ENCODE measurements around the gene SYPL1.

The SYPL1 gene

DNA sequence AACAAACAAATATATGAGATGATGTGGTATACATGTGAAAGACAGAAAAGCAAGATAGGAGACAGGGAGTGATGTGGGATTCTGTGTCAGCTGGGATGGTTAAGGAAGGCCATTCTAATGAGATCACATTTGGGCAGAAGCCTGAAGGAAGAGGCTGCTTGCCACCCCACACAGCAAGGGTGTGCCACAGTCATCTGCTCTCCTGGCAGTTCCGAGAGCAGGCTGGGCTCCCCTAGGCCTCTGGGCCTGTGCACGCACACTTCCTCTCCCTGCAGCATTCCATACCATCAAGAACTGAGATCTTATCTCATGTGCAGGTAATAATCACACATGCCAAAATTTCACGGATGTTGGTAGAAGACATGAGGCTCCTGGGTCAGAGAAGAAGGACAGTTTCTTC lies 43.1 kb downstream of the SYPL1 start:
- no peak for DNase-seq (ENCODE audit: low read depth in 2 of 3, low spot score in 2 of 3)

GRCh38 chr7:106068538-106068961 lies 43.6 kb downstream of the SYPL1 start:
- no peak for DNase-seq (ENCODE audit: low read depth in 2 of 3, low spot score in 2 of 3)

DNA sequence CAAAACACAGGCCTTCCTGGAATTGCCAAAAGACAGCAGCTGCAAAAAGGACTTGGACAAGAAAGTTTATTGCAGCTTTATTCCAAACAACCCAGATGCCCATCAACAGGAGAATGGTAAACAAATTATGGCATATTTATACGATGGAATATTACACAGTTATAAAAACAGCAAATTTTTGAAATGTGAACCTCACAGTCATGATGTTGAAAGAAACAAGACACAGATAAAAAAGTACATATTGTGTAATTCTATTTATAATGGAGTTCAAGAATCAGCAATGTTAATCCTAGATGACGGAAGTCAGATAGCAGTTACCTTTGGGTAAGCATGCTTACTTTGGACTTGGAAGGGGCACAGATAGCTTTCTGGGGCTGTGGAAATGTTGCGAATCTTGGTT lies 44.4 kb downstream of the SYPL1 start:
- no peak for DNase-seq (ENCODE audit: low read depth in 2 of 3, low spot score in 2 of 3)

GRCh38 chr7:106065575-106066500 lies 46.3 kb downstream of the SYPL1 start:
- no peak for DNase-seq (ENCODE audit: low read depth in 2 of 3, low spot score in 2 of 3)

DNA sequence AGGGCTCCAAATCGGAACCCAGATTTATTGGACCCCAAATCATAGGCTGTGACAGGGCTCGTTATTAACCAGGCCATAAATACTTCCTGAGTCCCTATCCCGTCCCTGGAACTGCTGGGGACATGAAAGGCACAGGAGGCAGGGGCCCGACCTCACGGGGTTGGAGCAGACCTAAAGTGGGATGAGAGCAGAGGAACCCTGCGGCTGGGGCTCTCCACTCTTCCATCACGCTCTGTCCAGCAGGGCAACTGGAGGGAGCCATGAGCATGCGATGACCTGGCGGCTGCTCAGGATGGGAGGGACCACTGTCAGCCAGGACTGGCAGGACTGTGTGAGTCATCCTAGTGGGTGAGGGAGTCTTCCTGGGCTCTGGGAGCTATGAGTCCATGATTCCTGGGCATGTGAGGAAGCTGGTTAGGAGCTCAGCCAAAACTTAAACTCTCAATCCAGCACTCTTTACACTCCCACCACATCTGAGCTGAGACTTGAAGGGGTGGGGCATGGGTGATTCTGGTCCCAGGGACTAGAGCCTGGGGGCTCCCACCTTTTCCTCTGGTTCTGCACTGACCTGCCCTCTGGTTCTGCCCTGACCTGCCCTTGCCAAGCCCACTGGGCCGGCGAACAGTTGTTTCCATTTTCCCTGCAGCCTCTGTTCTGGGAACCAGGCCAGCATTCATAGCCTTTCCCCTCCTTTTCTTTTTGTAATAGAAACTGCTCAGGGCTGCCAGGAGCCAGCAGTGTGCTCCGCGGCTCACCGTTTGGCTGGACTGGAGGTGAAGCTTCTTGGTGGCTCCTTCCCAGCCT lies 47.1 kb downstream of the SYPL1 start:
- no peak for DNase-seq (ENCODE audit: low read depth in 2 of 3, low spot score in 2 of 3)

DNA sequence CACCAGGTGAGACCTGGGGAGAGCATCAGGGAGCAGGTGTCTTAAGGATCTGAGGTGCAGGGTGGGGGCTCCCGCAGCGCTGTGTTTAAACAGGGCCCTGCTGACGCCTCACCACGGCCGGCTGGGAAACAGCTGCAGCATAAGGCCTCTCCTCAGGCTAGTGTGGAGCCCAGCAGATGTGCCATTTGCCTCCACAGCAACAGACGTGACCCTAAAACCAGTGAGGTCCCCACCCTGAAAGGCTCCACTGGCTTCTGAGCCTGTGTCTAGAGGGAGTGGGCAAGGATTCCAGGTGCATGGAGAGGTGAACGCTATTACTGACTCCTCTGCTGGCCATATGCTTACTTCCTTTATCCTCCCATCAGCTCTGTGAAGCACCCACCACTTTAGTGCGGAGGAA lies 47.8 kb downstream of the SYPL1 start:
- DNase-seq (ENCODE audit: low read depth in 2 of 3, low spot score in 2 of 3) = no peak

DNA sequence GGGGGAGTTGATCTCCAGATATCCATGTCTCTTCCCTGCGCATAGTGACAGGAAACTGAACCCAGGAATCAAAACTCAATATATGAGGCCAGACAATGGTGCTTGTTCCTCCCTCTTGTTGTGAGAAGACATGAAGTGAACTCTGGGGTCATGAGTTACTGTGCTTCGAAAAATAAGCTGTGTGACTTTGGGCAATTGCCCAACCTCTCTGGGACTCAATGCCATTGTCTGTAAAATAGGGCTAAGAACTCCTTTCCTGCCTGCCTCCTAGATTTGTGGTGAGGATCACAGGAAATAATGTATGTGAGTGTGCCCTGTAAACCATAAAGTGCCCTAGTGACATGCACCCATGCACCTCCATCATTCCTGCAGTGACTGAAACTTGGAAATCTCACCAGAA lies 48.4 kb downstream of the SYPL1 start:
- no peak for DNase-seq (ENCODE audit: low read depth in 2 of 3, low spot score in 2 of 3)

DNA sequence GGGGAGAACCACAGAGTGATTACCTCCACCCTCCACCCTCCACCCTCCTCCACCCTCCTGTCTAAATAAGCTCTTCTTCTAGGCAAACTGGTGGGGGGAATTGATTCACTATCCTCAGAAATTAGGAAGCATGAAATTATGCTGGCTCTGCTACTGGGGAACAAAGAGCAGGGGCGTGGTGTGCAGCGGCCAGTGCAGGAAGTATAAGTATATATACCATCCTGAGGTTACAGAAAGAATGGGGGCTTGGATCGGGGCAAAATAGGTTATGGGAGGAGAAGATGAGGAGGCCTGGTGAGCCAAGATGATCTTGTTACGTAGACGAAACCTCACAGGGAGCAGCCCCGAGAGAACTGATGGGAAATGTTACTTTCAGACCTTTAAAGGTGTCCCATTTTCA lies 49.1 kb downstream of the SYPL1 start:
- no peak for DNase-seq (ENCODE audit: low read depth in 2 of 3, low spot score in 2 of 3)

GRCh38 chr7:106062521-106062931 lies 49.6 kb downstream of the SYPL1 start:
- no peak for DNase-seq (ENCODE audit: low read depth in 2 of 3, low spot score in 2 of 3)

- DNase-seq (ENCODE audit: low read depth in 2 of 3, low spot score in 2 of 3) = no peak
Observed at GRCh38 chr7:106062006-106062405, 50.1 kb downstream of the SYPL1 start.

DNA sequence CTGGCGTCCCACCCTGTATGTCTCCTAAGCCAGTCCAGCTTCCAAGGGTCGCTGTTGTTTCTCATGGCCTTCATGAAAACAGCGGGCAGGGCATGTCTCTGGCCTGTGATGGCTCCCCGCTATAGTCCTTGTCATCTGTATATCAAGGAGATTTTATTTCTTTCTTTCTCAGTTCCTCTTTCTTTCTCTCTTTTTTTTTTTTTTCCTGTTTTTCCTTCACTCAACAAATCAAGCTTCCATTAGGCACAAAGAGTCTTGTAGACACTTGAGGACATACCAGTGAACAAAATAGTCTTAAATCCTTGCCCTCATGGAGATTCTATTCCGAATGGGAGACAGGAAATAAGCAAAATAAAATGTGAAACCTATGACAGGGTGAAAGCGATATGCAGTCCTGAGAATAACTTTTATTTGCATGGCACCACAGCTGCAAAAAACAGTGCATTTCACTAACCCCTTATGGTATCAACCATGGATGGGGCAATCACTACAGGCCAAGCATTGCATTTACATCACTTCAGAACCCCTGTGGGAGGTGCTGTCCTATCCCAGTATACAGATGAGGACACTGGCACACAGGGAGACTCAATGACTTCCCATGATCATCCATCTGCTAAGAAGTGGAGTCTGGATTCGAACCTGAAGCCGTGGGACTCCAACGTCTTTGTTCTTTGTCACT lies 50.7 kb downstream of the SYPL1 start:
- DNase-seq (ENCODE audit: low read depth in 2 of 3, low spot score in 2 of 3) = no peak

GRCh38 chr7:106060394-106060920 lies 51.7 kb downstream of the SYPL1 start:
- DNase-seq (ENCODE audit: low read depth in 2 of 3, low spot score in 2 of 3) = no peak

DNA sequence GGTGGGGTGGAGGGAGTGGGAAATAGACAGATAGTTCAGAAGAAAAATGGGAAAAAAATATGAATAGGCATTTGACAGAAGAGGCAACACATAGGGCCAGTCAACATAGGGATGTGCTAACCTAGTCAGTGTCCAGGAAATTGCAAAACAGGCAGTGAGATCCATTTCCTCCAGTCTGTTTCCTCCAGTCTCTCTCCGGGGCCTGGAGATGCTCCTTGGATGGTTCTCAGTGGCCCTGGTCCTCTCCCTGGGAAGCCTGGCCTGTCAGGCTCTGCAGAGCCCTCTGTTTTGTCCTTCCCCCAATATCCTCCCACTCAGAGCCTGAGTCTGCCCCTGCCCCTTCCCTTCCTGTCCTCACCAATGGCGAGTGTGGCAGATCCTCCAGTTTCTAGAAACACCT lies 52.6 kb downstream of the SYPL1 start:
- no peak for DNase-seq (ENCODE audit: low read depth in 2 of 3, low spot score in 2 of 3)

GRCh38 chr7:106058928-106059324 lies 53.2 kb downstream of the SYPL1 start:
- DNase-seq (ENCODE audit: low read depth in 2 of 3, low spot score in 2 of 3) = no peak

- no peak for DNase-seq (ENCODE audit: low read depth in 2 of 3, low spot score in 2 of 3)
Observed at GRCh38 chr7:106057962-106058927, 53.9 kb downstream of the SYPL1 start.

DNA sequence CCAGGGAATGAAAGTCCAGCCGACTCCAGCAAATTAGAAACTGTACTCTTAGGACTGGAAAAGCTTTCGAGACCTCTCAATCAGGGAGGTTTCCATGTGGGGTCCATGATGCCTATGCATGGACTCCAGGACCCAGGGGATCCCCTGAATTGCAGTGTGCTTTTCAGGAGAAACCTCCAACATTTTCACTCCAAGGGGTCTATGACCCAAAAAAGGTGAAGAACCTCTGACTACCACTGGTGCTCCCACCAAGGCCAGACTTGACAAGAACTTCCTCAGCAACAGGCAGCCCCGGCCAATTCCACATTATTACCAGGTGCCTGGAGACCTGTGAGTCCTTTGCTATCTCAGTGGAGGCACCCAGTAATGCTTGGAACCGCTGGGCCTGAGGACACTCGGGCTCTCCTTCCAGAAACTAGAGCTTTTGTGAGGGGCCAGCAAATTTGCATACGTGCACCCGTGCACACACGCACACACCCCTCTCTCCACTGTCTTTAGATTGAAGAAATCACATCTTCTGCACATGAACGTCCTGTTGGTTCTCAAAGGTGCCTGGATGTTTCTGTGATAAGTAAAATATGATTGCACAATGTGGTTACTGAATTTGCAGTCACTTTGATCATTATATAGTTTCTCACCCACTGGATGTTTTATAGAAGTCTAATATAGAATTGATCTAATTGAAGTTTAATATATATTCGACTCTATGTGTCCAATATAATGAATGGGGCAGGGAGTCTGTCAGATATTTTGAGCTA lies 54.7 kb downstream of the SYPL1 start:
- no peak for DNase-seq (ENCODE audit: low read depth in 2 of 3, low spot score in 2 of 3)

GRCh38 chr7:106056513-106057203 lies 55.5 kb downstream of the SYPL1 start:
- DNase-seq (ENCODE audit: low read depth in 2 of 3, low spot score in 2 of 3) = peak in 1 of 3 experiments; percentile 31

GRCh38 chr7:106054971-106055532 lies 57.1 kb downstream of the SYPL1 start:
- DNase-seq (ENCODE audit: low read depth in 2 of 3, low spot score in 2 of 3) = no peak

Data from activated CD8-positive, alpha-beta memory T cell treated with anti-CD3 and anti-CD28 coated beads for 48 hours (primary cell).